ENCODE results near the gene CEP63. TPM values are rescaled to one million over a fixed set of nuclear protein-coding genes. Genes with fewer than 3 reads are reported as not detected.

CEP63 gene
- total RNA-seq, 2 experiments from 2014 or later = 13.2 to 15.1 TPM

DNA sequence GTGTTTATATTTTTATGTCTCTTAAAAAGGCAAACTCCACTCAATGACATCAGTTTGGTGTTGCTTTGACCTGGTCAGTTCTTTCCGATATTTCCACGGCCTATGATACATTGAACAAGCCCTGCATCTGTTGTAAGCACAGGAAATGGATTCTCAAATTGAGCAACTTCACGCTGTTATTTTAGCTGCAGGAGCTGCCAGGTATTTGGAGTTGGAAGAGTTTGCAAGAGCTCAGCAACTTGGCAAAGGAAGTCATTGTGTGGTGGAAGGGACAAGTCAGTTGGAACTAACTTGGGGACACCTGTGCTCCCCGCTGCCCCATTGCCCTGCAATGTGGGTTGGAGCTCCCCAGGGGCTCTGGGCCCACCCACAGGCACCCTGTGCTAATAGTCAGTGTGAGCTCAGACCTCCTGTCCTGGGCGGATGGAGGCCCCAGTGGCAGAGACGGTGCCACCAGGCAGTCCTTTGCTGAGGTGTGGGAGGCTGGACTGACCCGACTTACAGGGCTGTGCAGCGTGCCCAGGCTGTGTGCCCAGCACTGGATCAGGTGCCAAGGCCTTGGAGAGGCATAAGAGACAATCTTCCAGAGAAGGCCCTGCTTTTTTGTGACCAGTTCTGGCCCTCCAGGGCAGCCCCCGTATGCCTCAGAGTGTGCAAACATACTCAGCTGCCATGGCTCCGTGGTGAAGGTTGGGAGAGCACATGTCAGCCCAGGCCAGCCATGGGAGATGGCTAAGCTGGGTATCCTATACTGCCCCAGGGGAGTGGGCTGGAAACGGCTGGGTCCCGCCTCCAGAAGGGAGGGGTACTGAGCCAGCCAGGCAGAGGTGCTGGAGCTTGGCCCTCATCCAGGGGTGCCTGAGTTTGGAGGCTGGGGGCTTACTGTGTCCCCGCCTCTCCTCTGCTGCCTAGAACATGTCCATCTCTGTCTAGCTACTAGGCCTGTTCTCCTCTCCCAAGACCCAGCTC, 121.5 kb downstream of the CEP63 start:
- ChIA-PET CTCF (no interaction called here), POLR2A (no interaction called here)
- Mint-ChIP-seq H3K27me3 (peaks cover 10% of the 10 kb centered on the region), H3K27ac (no peak overlapping the region), H3K9me3 (no peaks in the 10 kb centered on the region), H3K36me3 (ENCODE audit: low read depth) (no peaks in the 10 kb centered on the region), H3K4me1 (ENCODE audit: low read depth) (no peaks in the 10 kb centered on the region), H3K4me3 (no peak overlapping the region)
- no peak for DNase-seq
- TF ChIP-seq, protein P1, sequence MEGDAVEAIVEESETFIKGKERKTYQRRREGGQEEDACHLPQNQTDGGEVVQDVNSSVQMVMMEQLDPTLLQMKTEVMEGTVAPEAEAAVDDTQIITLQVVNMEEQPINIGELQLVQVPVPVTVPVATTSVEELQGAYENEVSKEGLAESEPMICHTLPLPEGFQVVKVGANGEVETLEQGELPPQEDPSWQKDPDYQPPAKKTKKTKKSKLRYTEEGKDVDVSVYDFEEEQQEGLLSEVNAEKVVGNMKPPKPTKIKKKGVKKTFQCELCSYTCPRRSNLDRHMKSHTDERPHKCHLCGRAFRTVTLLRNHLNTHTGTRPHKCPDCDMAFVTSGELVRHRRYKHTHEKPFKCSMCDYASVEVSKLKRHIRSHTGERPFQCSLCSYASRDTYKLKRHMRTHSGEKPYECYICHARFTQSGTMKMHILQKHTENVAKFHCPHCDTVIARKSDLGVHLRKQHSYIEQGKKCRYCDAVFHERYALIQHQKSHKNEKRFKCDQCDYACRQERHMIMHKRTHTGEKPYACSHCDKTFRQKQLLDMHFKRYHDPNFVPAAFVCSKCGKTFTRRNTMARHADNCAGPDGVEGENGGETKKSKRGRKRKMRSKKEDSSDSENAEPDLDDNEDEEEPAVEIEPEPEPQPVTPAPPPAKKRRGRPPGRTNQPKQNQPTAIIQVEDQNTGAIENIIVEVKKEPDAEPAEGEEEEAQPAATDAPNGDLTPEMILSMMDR (IDR thresholded peaks at IDR 0.05) = no peak
- Histone ChIP-seq H3K27me3 (ENCODE audit: control insufficient read depth in 1 of 2, insufficient read depth in 2 of 2, low read length in 2 of 2) (peaks cover 0 to 3% of the 10 kb centered on the region in 2 experiments), H3K9me3 (ENCODE audit: control insufficient read depth in 1 of 2, insufficient read depth in 1 of 2, low read length in 2 of 2) (no peaks in the 10 kb centered on the region), H3K4me1 (ENCODE audit: insufficient read depth, low read length) (no peaks in the 10 kb centered on the region), H3K27ac (ENCODE audit: low read depth in 1 of 2, low read length in 2 of 2) (no peak overlapping the region), H3K36me3 (ENCODE audit: insufficient read depth, low read length) (no peaks in the 10 kb centered on the region), H3K4me3 (ENCODE audit: low read length) (no peak overlapping the region)
- no peak for ATAC-seq (ENCODE audit: poor library complexity)
- intact Hi-C loops (cut with DNase I, micrococcal nuclease) = no loop called here

DNA sequence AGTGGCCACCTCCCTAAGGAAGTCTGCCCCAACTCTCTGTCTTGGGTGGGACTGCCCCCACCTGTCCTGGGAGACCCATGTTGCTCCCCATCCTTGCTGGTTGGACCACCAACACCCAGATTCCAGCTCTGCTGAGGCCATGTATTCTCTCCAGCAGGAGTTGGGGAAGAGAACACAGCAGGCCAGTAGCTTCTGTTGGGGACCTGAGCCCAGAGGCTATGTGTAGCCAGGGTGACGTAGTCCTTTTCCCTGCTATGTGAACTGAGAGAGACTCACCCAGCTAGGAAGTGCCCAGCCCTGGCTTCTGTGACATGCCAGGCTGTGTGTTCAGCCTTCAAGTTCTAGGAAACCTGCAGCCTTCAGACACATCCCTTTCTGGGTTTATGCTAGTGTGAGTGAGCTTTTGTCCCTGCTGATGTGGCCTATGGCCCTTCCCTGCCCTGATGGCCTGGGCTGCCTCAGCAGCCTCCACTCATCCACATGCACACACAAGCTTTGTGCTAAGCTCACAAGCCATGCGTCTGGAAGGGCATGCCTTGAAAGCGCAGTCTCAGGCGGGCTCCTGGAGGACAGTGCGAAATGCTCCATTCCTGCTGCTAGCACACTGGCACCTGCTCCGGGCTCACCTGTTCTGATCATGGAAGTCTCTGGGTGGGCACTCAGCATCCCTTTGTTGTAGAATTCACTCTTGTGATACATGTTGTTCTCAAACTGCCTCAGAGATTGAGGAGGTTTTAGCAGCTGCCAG, 122.3 kb downstream of the CEP63 start:
- intact Hi-C loops (cut with DNase I, micrococcal nuclease) = no loop called here
- CTCF ChIA-PET = no interaction called here
- H3K27me3 Mint-ChIP-seq = peaks cover 10% of the 10 kb centered on the region

DNA sequence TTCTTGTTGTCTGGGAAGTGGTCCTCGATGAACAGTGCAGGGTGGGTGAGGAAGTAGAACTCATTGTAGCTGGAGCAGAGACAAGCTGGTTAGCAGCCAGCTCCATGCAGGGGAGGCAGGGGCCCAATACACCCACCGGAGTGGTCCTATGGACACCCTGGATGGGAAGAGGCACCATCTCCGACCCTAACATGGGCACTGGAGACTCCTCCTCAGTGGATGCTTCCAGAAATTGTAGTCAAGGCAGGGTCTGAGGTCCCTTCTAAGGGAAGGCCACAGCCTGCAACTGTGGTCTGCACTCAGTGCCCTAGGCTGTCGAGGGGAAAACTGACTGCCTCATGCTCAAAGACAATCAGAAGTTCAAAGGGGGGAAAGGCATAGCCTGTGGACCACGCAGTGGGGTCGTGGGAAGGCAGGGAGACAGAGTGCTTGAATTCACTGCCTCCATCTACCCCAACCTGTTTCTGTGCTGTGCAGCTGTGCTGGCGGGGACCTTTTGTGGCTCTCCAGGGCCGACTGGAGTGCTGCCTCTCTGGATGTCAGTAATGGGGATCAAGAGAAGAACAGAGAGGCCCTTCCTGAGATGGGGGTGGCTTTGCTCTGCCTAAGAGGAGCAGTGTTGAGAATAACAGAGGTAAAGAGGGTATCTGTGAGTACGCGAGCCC, 123.0 kb downstream of the CEP63 start:
- H3K27ac ChIP-seq (ENCODE audit: low read depth in 1 of 2, low read length in 2 of 2) = no peak overlapping the region
- Mint-ChIP-seq H3K4me3 (no peak overlapping the region), H3K27me3 (peaks cover 10% of the 10 kb centered on the region)

More for the DNA sequence above, 122.3 kb downstream of the CEP63 start:
- Histone ChIP-seq H3K4me1 (ENCODE audit: insufficient read depth, low read length) (no peaks in the 10 kb centered on the region), H3K27me3 (ENCODE audit: control insufficient read depth in 1 of 2, insufficient read depth in 2 of 2, low read length in 2 of 2) (peaks cover 0 to 3% of the 10 kb centered on the region in 2 experiments), H3K36me3 (ENCODE audit: insufficient read depth, low read length) (no peaks in the 10 kb centered on the region), H3K27ac (ENCODE audit: low read depth in 1 of 2, low read length in 2 of 2) (no peak overlapping the region), H3K9me3 (ENCODE audit: control insufficient read depth in 1 of 2, insufficient read depth in 1 of 2, low read length in 2 of 2) (no peaks in the 10 kb centered on the region), H3K4me3 (ENCODE audit: low read length) (no peak overlapping the region)
- POLR2A ChIA-PET = no interaction called here
- H3K4me3 Mint-ChIP-seq = no peak overlapping the region
- no peaks in the 10 kb centered on the region for H3K9me3 Mint-ChIP-seq
- ATAC-seq (ENCODE audit: poor library complexity) = no peak
- H3K36me3 Mint-ChIP-seq (ENCODE audit: low read depth) = no peaks in the 10 kb centered on the region
- TF ChIP-seq, protein P1 (IDR thresholded peaks at IDR 0.05) = no peak
- H3K27ac Mint-ChIP-seq = no peak overlapping the region
- no peaks in the 10 kb centered on the region for H3K4me1 Mint-ChIP-seq (ENCODE audit: low read depth)
- no peak for DNase-seq

More for the DNA sequence above, 123.0 kb downstream of the CEP63 start:
- intact Hi-C loops (cut with DNase I, micrococcal nuclease) = no loop called here
- Histone ChIP-seq H3K9me3 (ENCODE audit: control insufficient read depth in 1 of 2, insufficient read depth in 1 of 2, low read length in 2 of 2) (no peaks in the 10 kb centered on the region), H3K4me3 (ENCODE audit: low read length) (no peak overlapping the region), H3K36me3 (ENCODE audit: insufficient read depth, low read length) (no peaks in the 10 kb centered on the region), H3K27me3 (ENCODE audit: control insufficient read depth in 1 of 2, insufficient read depth in 2 of 2, low read length in 2 of 2) (peaks cover 0 to 3% of the 10 kb centered on the region in 2 experiments), H3K4me1 (ENCODE audit: insufficient read depth, low read length) (no peaks in the 10 kb centered on the region)
- H3K27ac Mint-ChIP-seq = no peak overlapping the region
- TF ChIP-seq, protein P1 (IDR thresholded peaks at IDR 0.05) = no peak
- no peaks in the 10 kb centered on the region for H3K4me1 Mint-ChIP-seq (ENCODE audit: low read depth)
- no peak for ATAC-seq (ENCODE audit: poor library complexity)
- H3K9me3 Mint-ChIP-seq = no peaks in the 10 kb centered on the region
- CTCF ChIA-PET = interaction anchor here (0.5 kb wide), 1 partner anchor 1195 kb away, joined by 3 read pairs; no protein-coding TSS in a partner anchor
- no peaks in the 10 kb centered on the region for H3K36me3 Mint-ChIP-seq (ENCODE audit: low read depth)
- no peak for DNase-seq
- POLR2A ChIA-PET = no interaction called here

Measured in CD4-positive, alpha-beta T cell (primary cell).